ENCODE data around the gene CCDC160.

CCDC160 gene

GRCh38 chrX:134239016-134239415 is 2.0 kb downstream of the CCDC160 start:
- no peak for TF ChIP-seq CTCF (IDR thresholded peaks at IDR 0.05; ENCODE audit: low read depth, low read length)
- no peak for DNase-seq (ENCODE audit: extremely low read depth, low read depth)

- TF ChIP-seq CTCF (IDR thresholded peaks at IDR 0.05; ENCODE audit: low read depth, low read length), result no peak
- DNase-seq (ENCODE audit: extremely low read depth, low read depth), result no peak
Observed at GRCh38 chrX:134240209-134240608, 3.2 kb downstream of the CCDC160 start.

GRCh38 chrX:134241960-134242619 is 5.1 kb downstream of the CCDC160 start:
- DNase-seq (ENCODE audit: extremely low read depth, low read depth), result no peak
- TF ChIP-seq CTCF (IDR thresholded peaks at IDR 0.05; ENCODE audit: low read depth, low read length), result no peak

- TF ChIP-seq CTCF (IDR thresholded peaks at IDR 0.05; ENCODE audit: low read depth, low read length), result no peak
- no peak for DNase-seq (ENCODE audit: extremely low read depth, low read depth)
Observed at GRCh38 chrX:134244043-134244442, 7.1 kb downstream of the CCDC160 start.

GRCh38 chrX:134246282-134246681 is 9.3 kb downstream of the CCDC160 start:
- TF ChIP-seq CTCF (IDR thresholded peaks at IDR 0.05; ENCODE audit: low read depth, low read length), result no peak
- DNase-seq (ENCODE audit: extremely low read depth, low read depth), result peak; percentile 2

GRCh38 chrX:134247492-134247891 is 10.5 kb downstream of the CCDC160 start:
- DNase-seq (ENCODE audit: extremely low read depth, low read depth), result no peak
- no peak for TF ChIP-seq CTCF (IDR thresholded peaks at IDR 0.05; ENCODE audit: low read depth, low read length)

GRCh38 chrX:134249241-134249640 is 12.3 kb downstream of the CCDC160 start:
- no peak for DNase-seq (ENCODE audit: extremely low read depth, low read depth)
- TF ChIP-seq CTCF (IDR thresholded peaks at IDR 0.05; ENCODE audit: low read depth, low read length), result no peak
